ENCODE measurements around the gene ZNF428.

GRCh38 chr19:43584484-43584883 lies 34.9 kb downstream of the ZNF428 start:
- TF ChIP-seq CTCF (IDR thresholded peaks at IDR 0.05) (no peak), POLR2A (IDR thresholded peaks at IDR 0.05) (no peak)

Data from thyroid gland (tissue), 4 donors.